SU-DHL-6 (cell line): ENCODE results near the gene CDKAL1.

Experiments used
- H2AFZ ChIP-seq: fragments of 200-600 bp; sonication (generic); 2 replicates; pipeline ENCODE4 v1.6.1; 2014; ENCODE audit warnings: low read depth, mild to moderate bottlenecking, moderate library complexity, mixed read lengths, antibody characterized with exemption, low read length; ENCODE audit not compliant: severe bottlenecking
- H3F3A ChIP-seq: fragments of 200-600 bp; shearing (Covaris generic); 2 replicates; pipeline ENCODE4 v1.6.0; 2016; ENCODE audit warnings: antibody characterized with exemption, mild to moderate bottlenecking; ENCODE audit not compliant: insufficient read depth
- H3K27ac ChIP-seq: fragments of 200-600 bp; sonication (generic); 2 replicates; pipeline ENCODE4 v1.5.1; 2016; ENCODE audit warnings: low read depth, mild to moderate bottlenecking, low read length, moderate library complexity, mixed read lengths
- H3K27me3 ChIP-seq: fragments of 200-600 bp; sonication (generic), shearing (Covaris generic); 2 replicates; pipeline ENCODE4 v1.6.0; 2014; ENCODE audit warnings: mild to moderate bottlenecking, low read length
- H3K36me3 ChIP-seq: fragments of 200-600 bp; sonication (generic); 2 replicates; pipeline ENCODE4 v1.6.1; 2014; ENCODE audit warnings: mild to moderate bottlenecking, low read length, mixed read lengths
- H3K4me2 ChIP-seq: fragments of 300-600, 200-600 bp; shearing (Covaris generic), sonication (generic); 2 replicates; pipeline ENCODE4 v1.6.0; 2014; ENCODE audit warnings: low read length, low read depth, mild to moderate bottlenecking; ENCODE audit not compliant: poor library complexity, severe bottlenecking
- H3K4me3 ChIP-seq: fragments of 200-600 bp; sonication (generic); 2 replicates; pipeline ENCODE4 v1.5.1; 2014; ENCODE audit warnings: antibody characterized with exemption, low read length, mild to moderate bottlenecking, mixed read lengths; ENCODE audit not compliant: insufficient read depth, poor library complexity, severe bottlenecking
- H3K79me2 ChIP-seq: fragments of 200-600 bp; sonication (generic); 2 replicates; pipeline ENCODE4 v1.6.1; 2014; ENCODE audit warnings: mild to moderate bottlenecking, low read length, moderate library complexity; ENCODE audit not compliant: insufficient read depth
- H3K9ac ChIP-seq: fragments of 200-600 bp; sonication (generic); 2 replicates; pipeline ENCODE4 v1.7.0; 2014; ENCODE audit warnings: mild to moderate bottlenecking, low read length
- H3K9me2 ChIP-seq: fragments of 200-600 bp; sonication (generic); replicated peaks from 2 replicates; pipeline ENCODE4 v1.6.1; 2014; ENCODE audit warnings: low read length; ENCODE audit not compliant: insufficient read depth
- H3K9me3 ChIP-seq: fragments of 200-600 bp; sonication (generic); 2 replicates; pipeline ENCODE4 v1.6.1; 2014; ENCODE audit warnings: low read length, mixed read lengths; ENCODE audit not compliant: insufficient read depth
- H4K20me1 ChIP-seq: fragments of 200-600 bp; sonication (generic); 2 replicates; pipeline ENCODE4 v1.6.1; 2014; ENCODE audit warnings: low read depth, mild to moderate bottlenecking, antibody characterized with exemption, low read length, moderate library complexity, mixed read lengths
- EZH2phosphoT487 ChIP-seq: fragments of 200-600 bp; sonication (generic), shearing (Covaris generic); conservative IDR thresholded peaks from 2 replicates; pipeline ENCODE4 v1.6.1; 2018; ENCODE audit warnings: mild to moderate bottlenecking, antibody characterized with exemption, low read length, moderate library complexity, mixed read lengths
- TF ChIP-seq, protein P1 (sequence below): fragments of 200-600 bp; sonication (generic); IDR thresholded peaks from one replicate; pipeline ENCODE4 v1.5.1; 2017; ENCODE audit warnings: antibody characterized with exemption, mild to moderate bottlenecking, low read length, moderate library complexity; ENCODE audit not compliant: insufficient read depth, poor library complexity, severe bottlenecking

CDKAL1 gene

DNA sequence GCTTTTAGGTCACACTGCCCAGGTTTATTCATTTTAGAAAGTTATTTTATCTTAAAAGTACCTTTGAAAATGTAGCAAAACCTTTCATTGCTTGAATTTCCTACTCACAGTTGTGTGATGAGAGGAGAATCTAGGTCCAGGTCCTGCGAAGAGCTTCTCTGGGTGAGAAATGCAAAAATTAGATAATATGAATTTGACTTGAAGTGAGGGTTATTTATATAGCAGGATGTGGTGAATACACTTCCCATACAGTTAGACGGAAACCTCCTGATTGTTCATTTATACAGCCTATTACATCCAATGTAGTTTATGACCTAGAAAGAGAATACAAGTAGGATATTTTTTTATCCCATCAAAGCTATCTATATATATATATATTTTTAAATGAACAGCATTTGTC is 30.5 kb downstream of the CDKAL1 start:
- Histone ChIP-seq H3K27ac (peak overlapping the region; percentile 58), H3K36me3 (0 out of 2 replicates have a peak, but pooled peaks cover 5% of the 10 kb centered on the region), H2AFZ (no peak overlapping the region), H3K4me2 (peak overlapping the region; percentile 45), H4K20me1 (peaks cover 24% of the 10 kb centered on the region), H3K9me3 (no peaks in the 10 kb centered on the region), H3F3A (peaks cover 32% of the 10 kb centered on the region), H3K4me3 (no peak overlapping the region), H3K9ac (peak overlapping the region; percentile 16; the same call in 1 of the 2 replicates), H3K79me2 (peaks cover 44% of the 10 kb centered on the region), H3K9me2 (no peaks in the 10 kb centered on the region), H3K27me3 (no peaks in the 10 kb centered on the region)
- TF ChIP-seq, protein P1, sequence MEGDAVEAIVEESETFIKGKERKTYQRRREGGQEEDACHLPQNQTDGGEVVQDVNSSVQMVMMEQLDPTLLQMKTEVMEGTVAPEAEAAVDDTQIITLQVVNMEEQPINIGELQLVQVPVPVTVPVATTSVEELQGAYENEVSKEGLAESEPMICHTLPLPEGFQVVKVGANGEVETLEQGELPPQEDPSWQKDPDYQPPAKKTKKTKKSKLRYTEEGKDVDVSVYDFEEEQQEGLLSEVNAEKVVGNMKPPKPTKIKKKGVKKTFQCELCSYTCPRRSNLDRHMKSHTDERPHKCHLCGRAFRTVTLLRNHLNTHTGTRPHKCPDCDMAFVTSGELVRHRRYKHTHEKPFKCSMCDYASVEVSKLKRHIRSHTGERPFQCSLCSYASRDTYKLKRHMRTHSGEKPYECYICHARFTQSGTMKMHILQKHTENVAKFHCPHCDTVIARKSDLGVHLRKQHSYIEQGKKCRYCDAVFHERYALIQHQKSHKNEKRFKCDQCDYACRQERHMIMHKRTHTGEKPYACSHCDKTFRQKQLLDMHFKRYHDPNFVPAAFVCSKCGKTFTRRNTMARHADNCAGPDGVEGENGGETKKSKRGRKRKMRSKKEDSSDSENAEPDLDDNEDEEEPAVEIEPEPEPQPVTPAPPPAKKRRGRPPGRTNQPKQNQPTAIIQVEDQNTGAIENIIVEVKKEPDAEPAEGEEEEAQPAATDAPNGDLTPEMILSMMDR = no peak

DNA sequence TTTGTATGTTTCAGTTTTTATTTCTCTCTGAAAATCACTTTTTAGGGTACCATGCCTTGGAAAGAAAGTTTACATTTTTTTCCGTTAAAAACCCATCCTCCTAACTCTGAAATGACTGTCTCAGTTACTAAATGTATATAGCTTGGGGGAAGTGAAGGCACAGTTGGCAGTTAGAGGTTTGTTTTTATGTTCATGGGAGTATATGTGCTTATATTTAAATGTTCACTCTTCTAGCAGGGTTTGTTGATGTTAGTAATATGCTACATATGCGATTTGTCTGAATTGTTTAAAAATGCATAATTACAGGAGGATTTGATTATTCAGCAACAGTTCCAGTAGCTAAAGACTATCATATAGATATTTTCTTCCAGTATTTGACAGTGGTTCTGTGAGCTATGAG is 31.1 kb downstream of the CDKAL1 start:
- peaks cover 32% of the 10 kb centered on the region for H3F3A ChIP-seq
- peak overlapping the region; percentile 45 for H3K4me2 ChIP-seq
- H3K36me3 ChIP-seq = 0 out of 2 replicates have a peak, but pooled peaks cover 5% of the 10 kb centered on the region
- H3K9me2 ChIP-seq = no peaks in the 10 kb centered on the region
- peaks cover 22% of the 10 kb centered on the region for H4K20me1 ChIP-seq
- TF ChIP-seq, protein P1 = no peak
- TF ChIP-seq EZH2phosphoT487 = no peak
- no peaks in the 10 kb centered on the region for H3K9me3 ChIP-seq
- no peak overlapping the region for H3K9ac ChIP-seq
- no peak overlapping the region for H3K4me3 ChIP-seq
- H3K79me2 ChIP-seq = peaks cover 44% of the 10 kb centered on the region
- H3K27ac ChIP-seq = peak overlapping the region; percentile 58; the same call in 1 of the 2 replicates
- no peak overlapping the region for H2AFZ ChIP-seq
- no peaks in the 10 kb centered on the region for H3K27me3 ChIP-seq

DNA sequence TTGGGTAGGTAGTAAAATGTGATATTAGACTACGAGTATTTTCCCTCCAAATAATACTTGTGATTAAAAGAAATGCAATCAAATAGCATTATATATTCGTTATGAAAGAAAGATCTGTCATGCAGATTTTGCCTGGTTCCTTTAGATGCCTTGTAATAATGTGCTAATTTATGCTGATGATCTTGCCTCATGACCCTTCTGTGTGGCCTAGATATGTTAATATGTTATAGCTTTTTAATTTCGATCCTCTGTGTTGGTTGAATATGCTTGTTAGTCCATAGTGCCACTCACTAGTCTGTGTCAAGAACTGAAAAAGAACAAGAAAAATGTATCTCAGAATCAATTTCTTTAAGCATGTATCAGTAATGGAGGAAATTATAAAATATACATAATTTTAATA is 31.9 kb downstream of the CDKAL1 start:
- Histone ChIP-seq H3K4me2 (no peak overlapping the region), H2AFZ (no peak overlapping the region), H3K27ac (no peak overlapping the region), H3K9me2 (no peaks in the 10 kb centered on the region), H3K36me3 (0 out of 2 replicates have a peak, but pooled peaks cover 5% of the 10 kb centered on the region), H3K79me2 (peaks cover 44% of the 10 kb centered on the region), H3K4me3 (no peak overlapping the region), H4K20me1 (peaks cover 22% of the 10 kb centered on the region), H3K9me3 (no peaks in the 10 kb centered on the region), H3K9ac (no peak overlapping the region), H3K27me3 (no peaks in the 10 kb centered on the region), H3F3A (peaks cover 32% of the 10 kb centered on the region)
- TF ChIP-seq, protein P1 = no peak
- no peak for TF ChIP-seq EZH2phosphoT487
